ENCODE results near the gene ECHDC3. TPM values are rescaled to one million over a fixed set of nuclear protein-coding genes. Genes with fewer than 3 reads are reported as not detected.
A peak's percentile ranks its signal among the peaks of the same experiment; 100 is the strongest.

The ECHDC3 gene
- total and polyA plus RNA-seq, 2 donors (not counting 3 experiments of a cell fraction or from before 2014, with no cell fraction given) = 6.0 to 7.3 TPM

- Histone ChIP-seq H3K9ac (replicated peaks; ENCODE audit: extremely low read depth, insufficient read depth, low read length) (no peak overlapping the region), H3K4me3 (replicated peaks in 1 of 3; ENCODE audit: insufficient read depth in 1 of 3, low read depth in 1 of 3, low read length in 3 of 3) (no peak overlapping the region), H3K9me1 (replicated peaks; ENCODE audit: control insufficient read depth, extremely low read depth, insufficient read depth, low read length) (no peaks in the 10 kb centered on the region), H2AFZ (ENCODE audit: low read depth, low read length) (no peak overlapping the region), H3K4me2 (ENCODE audit: insufficient read depth, low read length) (no peak overlapping the region), H3K9me3 (replicated peaks; ENCODE audit: control insufficient read depth, insufficient read depth, low read length) (no peaks in the 10 kb centered on the region), H3K27me3 (ENCODE audit: control insufficient read depth in 2 of 2, insufficient read depth in 2 of 2, low read length in 2 of 2) (peaks cover 0 to 2% of the 10 kb centered on the region in 2 experiments), H4K20me1 (replicated peaks; ENCODE audit: control insufficient read depth, extremely low read depth, insufficient read depth, low read length) (no peaks in the 10 kb centered on the region), H3K36me3 (ENCODE audit: control insufficient read depth in 2 of 2, extremely low read depth in 1 of 2, insufficient read depth in 2 of 2, low read length in 2 of 2) (no peaks in the 10 kb centered on the region), H3K4me1 (ENCODE audit: control insufficient read depth, extremely low read depth, insufficient read depth, low read length) (peaks cover 10% of the 10 kb centered on the region), H3K27ac (ENCODE audit: insufficient read depth, low read depth, low read length) (no peak overlapping the region), H3K79me2 (ENCODE audit: control insufficient read depth, insufficient read depth, low read length) (no peaks in the 10 kb centered on the region)
- ChIA-PET POLR2A (no interaction called here), CTCF (no interaction called here)
- DNase-seq (ENCODE audit: low read depth, low spot score) = no peak
- dilution Hi-C loops (cut with MboI; ENCODE audit: extremely low pct_ligation_motif_present, low sequenced_read_pairs) (no loop called here), intact Hi-C loops (cut with micrococcal nuclease) (no loop called here)
- no TSS peak for BruUV-seq (replicated peaks)
- no peak for TF ChIP-seq MYC (IDR thresholded peaks at IDR 0.05; ENCODE audit: low read depth, low read length)
- FAIRE-seq = no peak
Measured at GRCh38 chr10:11808808-11809207, 66.6 kb downstream of the ECHDC3 start.

- TF ChIP-seq POLR2AphosphoS5 (IDR thresholded peaks at IDR 0.05; ENCODE audit: insufficient read depth, low read depth, low read length) = no peak
- no peak for TF ChIP-seq EZH2 (IDR thresholded peaks at IDR 0.05; ENCODE audit: borderline replicate concordance, low read depth, low read length, severe bottlenecking)
- no peak for TF ChIP-seq JUN (IDR thresholded peaks at IDR 0.05; ENCODE audit: borderline replicate concordance, insufficient read depth, insufficient read length, low read depth)
- TF ChIP-seq POLR2A (IDR thresholded peaks at IDR 0.05; ENCODE audit: low read depth, low read length) = no peak
- no peak for TF ChIP-seq CTCF (IDR thresholded peaks at IDR 0.05; ENCODE audit: extremely low read depth in 1 of 2, insufficient read depth in 1 of 2, low read depth in 1 of 2, low read length in 2 of 2)
- TF ChIP-seq FOS (IDR thresholded peaks at IDR 0.05; ENCODE audit: borderline replicate concordance, insufficient read depth, low read length) = no peak
- no peak for TF ChIP-seq GATA2 (IDR thresholded peaks at IDR 0.05; ENCODE audit: insufficient read depth, insufficient read length, low read depth, low read length)
- no peak for TF ChIP-seq MYC (IDR thresholded peaks at IDR 0.05; ENCODE audit: low read depth, low read length)
- no peak for TF ChIP-seq MAX (IDR thresholded peaks at IDR 0.05; ENCODE audit: insufficient read depth, insufficient read length)
- Histone ChIP-seq H3K9me1 (replicated peaks; ENCODE audit: control insufficient read depth, extremely low read depth, insufficient read depth, low read length) (no peaks in the 10 kb centered on the region), H3K9me3 (replicated peaks; ENCODE audit: control insufficient read depth, insufficient read depth, low read length) (no peaks in the 10 kb centered on the region), H3K79me2 (ENCODE audit: control insufficient read depth, insufficient read depth, low read length) (no peaks in the 10 kb centered on the region), H4K20me1 (replicated peaks; ENCODE audit: control insufficient read depth, extremely low read depth, insufficient read depth, low read length) (no peaks in the 10 kb centered on the region), H3K4me3 (replicated peaks in 1 of 3; ENCODE audit: insufficient read depth in 1 of 3, low read depth in 1 of 3, low read length in 3 of 3) (no peak overlapping the region), H3K36me3 (ENCODE audit: control insufficient read depth in 2 of 2, extremely low read depth in 1 of 2, insufficient read depth in 2 of 2, low read length in 2 of 2) (no peaks in the 10 kb centered on the region), H3K4me2 (ENCODE audit: insufficient read depth, low read length) (no peak overlapping the region), H3K27ac (ENCODE audit: insufficient read depth, low read depth, low read length) (no peak overlapping the region), H3K27me3 (ENCODE audit: control insufficient read depth in 2 of 2, insufficient read depth in 2 of 2, low read length in 2 of 2) (no peaks in the 10 kb centered on the region), H2AFZ (ENCODE audit: low read depth, low read length) (peak overlapping the region; percentile 89), H3K9ac (replicated peaks; ENCODE audit: extremely low read depth, insufficient read depth, low read length) (no peak overlapping the region), H3K4me1 (ENCODE audit: control insufficient read depth, extremely low read depth, insufficient read depth, low read length) (peaks cover 20% of the 10 kb centered on the region)
- dilution Hi-C loops (cut with MboI; ENCODE audit: extremely low pct_ligation_motif_present, low sequenced_read_pairs) (no loop called here), intact Hi-C loops (cut with micrococcal nuclease) (no loop called here)
- DNase-seq (ENCODE audit: low read depth, low spot score) = peak; percentile 15
- no TSS peak for BruUV-seq (replicated peaks)
- ChIA-PET POLR2A (interaction anchor here (1.1 kb wide), 1 partner anchor 12 kb away, joined by 3 read pairs; no protein-coding TSS in a partner anchor), CTCF (interaction anchor here (0.5 to 6.1 kb wide), 4 partner anchors 9 to 27 kb away, joined by 3 to 46 read pairs (median 30); no protein-coding TSS in a partner anchor)
- FAIRE-seq = peak; percentile 67
Measured at GRCh38 chr10:11810313-11810766, 68.2 kb downstream of the ECHDC3 start.
